ENCODE results near the gene ZNF398. TPM values are rescaled to one million over a fixed set of nuclear protein-coding genes. Genes with fewer than 3 reads are reported as not detected.

ZNF398 gene
- total RNA-seq, 4 donors from 2014 or later: 11.5 to 23.5 (median 17.1) TPM

DNA sequence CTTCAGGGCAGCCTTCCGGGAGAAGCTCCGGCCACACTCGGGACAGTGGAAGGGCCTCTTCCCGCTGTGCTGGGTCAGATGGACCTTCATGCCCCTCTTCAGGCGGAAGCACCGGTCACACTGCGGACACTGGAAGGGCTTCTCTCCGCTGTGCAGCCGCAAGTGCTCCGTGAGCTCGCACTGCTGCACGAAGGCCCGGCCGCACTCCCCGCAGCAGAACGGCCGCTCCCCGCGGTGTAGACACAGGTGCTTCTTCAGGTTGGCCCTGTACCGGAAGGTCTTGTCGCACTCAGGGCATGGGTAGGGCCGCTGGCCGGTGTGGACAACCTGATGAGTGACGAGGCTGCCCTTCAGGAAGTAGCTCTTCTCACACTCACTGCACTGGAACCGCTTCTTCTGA lies 42.5 kb upstream of the ZNF398 start:
- TF ChIP-seq, protein P1, sequence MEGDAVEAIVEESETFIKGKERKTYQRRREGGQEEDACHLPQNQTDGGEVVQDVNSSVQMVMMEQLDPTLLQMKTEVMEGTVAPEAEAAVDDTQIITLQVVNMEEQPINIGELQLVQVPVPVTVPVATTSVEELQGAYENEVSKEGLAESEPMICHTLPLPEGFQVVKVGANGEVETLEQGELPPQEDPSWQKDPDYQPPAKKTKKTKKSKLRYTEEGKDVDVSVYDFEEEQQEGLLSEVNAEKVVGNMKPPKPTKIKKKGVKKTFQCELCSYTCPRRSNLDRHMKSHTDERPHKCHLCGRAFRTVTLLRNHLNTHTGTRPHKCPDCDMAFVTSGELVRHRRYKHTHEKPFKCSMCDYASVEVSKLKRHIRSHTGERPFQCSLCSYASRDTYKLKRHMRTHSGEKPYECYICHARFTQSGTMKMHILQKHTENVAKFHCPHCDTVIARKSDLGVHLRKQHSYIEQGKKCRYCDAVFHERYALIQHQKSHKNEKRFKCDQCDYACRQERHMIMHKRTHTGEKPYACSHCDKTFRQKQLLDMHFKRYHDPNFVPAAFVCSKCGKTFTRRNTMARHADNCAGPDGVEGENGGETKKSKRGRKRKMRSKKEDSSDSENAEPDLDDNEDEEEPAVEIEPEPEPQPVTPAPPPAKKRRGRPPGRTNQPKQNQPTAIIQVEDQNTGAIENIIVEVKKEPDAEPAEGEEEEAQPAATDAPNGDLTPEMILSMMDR (IDR thresholded peaks at IDR 0.05): no peak
- DNase-seq (ENCODE audit: low spot score) (no peak), ATAC-seq (ENCODE audit: low FRiP score) (no peak)

DNA sequence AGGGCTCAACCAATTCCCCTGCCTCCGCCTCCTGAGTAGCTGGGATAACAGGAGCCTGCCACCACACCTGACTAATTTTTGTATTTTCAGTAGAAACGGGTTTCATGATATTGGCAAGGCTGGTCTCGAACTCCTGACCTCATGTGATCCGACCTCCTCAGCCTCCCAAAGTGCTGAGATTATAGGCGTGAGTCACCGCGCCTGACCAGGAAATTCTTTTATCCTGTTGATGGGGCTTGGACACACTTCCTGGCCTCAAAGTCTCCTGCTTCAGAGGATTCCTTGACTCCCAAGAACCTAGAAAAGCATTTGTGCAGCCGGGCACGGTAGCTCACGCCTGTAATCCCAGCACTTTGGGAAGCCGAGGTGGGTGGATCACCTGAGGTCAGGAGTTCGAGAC lies 37.3 kb upstream of the ZNF398 start:
- TF ChIP-seq, protein P1 (IDR thresholded peaks at IDR 0.05): no peak
- DNase-seq (ENCODE audit: low spot score) (no peak), ATAC-seq (ENCODE audit: low FRiP score) (no peak)

DNA sequence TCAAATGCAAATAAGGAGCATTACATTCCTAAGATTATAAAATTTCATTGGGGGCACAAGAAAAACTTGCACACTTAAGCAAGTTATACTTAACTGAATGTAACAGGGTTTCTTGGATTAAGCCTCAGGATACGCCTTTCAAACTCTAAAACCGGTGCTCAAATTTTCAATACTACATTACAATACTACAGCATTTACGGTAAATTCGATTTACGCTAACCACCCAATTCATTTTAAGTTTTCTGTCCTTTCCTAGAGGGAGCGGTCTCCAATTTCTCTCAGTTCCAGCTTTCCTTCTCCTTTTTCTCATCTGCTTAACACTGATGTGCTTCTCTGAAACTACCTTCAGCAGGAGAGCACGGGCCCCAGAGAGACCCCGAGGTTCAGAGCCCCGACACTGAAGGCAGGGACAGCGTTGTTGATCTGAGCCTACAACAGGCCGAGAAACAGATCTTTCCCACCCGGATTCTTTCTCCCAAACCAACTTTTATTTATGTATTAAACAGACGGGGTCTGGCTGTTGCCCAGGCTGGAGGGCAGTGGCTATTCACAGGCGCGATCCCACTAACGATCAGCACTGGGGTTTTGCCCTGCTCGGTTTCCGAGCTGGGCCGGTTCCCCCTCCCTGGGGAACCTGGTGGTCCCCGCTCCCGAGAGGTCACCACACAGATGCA lies 21.9 kb upstream of the ZNF398 start:
- DNase-seq (ENCODE audit: low spot score) (no peak), ATAC-seq (ENCODE audit: low FRiP score) (no peak)
- TF ChIP-seq, protein P1 (IDR thresholded peaks at IDR 0.05): no peak

DNA sequence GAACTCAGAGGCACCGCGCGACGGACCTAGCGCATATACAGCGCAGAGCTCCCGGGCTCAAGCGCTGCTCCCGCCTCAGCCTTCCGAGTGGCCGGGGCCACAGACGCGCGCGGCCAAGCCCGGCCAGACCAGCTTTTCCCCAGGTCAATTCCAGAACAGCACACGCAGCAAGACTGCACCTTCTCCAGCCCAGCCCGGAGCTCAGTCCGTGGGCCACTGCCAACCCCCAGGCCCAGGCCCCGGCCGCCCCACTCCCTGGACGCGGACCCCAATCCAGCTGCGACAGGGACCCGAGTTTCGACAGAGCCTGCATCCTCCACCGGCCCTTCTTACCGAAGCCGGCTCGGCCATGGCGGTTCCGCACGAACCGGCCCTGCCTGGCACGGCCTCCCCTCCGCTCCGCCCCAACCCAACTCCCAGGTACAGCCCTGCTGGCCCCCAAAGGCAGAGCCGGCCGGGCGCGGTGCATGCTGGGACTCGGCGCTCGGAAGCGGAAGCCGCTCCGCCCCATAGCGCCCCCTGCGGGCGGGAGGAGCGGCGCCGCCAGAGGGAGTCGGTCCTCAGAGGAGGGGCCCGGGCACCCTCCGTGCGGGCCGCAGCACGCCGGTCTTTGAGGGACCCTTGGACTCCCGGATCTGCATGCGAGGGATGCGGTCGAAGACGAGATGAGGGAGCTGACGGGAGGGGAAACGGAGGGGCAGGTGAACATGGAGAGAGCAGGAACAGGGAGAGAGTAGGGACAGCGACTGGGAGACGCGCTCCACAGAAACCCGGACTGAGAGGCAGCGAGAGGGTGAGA lies 21.2 kb upstream of the ZNF398 start, which contains the start of gene ZNF425:
ZNF425 (minus strand) TSS at position 462 of the 799 bp plus-strand sequence; CDS start at position 351, 111 bp downstream.
- DNase-seq (ENCODE audit: low spot score) (peak; percentile 78), ATAC-seq (ENCODE audit: low FRiP score) (peak; percentile 98)
- TF ChIP-seq, protein P1 (IDR thresholded peaks at IDR 0.05): peak in 2 of 3 donors; percentile 94 to 99

DNA sequence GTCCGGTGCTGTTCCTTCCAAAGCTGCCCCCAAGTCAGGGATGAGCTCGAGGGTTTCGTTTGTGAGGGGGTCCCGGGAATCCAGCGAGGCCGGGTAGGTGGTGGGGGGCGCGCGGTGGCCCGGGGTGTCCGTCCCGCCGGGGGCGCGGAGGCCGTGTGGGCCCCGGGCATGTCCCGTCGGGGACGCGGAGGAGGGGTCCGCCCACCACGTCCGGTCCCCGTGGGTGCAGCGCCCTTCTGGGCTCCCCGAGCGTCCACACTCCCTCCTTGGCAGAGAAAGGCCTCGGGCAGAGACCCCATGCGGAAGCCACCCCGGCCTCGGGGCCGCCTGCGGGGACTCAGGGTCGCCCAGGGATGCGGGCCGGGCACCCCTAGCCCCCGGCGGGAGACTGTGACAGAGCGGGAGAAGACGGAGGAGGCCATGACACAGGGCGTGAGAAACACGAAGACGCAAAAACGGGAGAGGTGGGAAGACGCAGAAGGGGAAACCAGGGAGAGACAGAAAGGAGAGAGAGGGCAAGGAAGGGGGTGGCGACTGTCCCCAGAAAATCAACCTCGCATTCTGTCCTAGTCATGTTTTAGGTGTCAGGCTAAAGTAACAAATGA lies 20.5 kb upstream of the ZNF398 start:
- ATAC-seq (ENCODE audit: low FRiP score): peak; percentile 53
- TF ChIP-seq, protein P1 (IDR thresholded peaks at IDR 0.05): no peak
- DNase-seq (ENCODE audit: low spot score): no peak

DNA sequence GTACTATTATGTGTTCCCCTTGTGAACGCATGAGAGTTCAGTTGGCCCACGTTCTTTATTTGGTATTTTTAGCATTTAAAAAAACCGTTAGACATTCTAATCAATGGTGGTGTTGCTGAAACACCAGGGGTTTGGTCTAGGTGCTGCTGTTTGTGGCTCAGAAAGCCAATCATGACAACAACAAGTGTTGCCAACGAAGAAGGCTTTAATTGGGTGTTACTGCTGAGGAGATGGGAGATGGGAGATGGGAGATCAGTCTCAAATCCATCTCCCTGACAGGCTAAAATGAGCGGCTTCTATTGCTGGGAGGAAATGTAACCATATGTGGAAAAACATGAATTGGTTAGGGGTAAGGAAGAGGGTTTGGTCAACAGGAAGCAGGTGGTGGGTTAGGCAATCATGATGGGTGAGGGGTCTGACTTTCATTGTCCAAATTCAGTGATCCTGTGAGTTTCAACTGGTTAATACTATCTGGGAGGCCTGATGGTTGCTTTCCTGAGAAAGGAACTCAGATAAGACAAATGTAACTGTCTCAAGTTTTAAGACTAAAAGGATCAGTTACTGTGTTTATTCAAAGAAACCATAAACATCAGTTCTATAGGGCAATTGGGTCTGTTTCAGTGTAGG lies 16.6 kb upstream of the ZNF398 start:
- ATAC-seq (ENCODE audit: low FRiP score) (no peak), DNase-seq (ENCODE audit: low spot score) (no peak)
- TF ChIP-seq, protein P1 (IDR thresholded peaks at IDR 0.05): no peak

All from omental fat pad (tissue), 4 donors.